Measurements from ENCODE around the gene ITGAL. TPM values are rescaled to one million over a fixed set of nuclear protein-coding genes. Genes with fewer than 3 reads are reported as not detected.
"Not testable (repeated sequence)": the region's sequence is repeated elsewhere in the genome, so short reads cannot be mapped to it uniquely, and the experiment has no call there.

Gene ITGAL
- total RNA-seq, 2 experiments from 2014 or later: 210 to 222 TPM

DNA sequence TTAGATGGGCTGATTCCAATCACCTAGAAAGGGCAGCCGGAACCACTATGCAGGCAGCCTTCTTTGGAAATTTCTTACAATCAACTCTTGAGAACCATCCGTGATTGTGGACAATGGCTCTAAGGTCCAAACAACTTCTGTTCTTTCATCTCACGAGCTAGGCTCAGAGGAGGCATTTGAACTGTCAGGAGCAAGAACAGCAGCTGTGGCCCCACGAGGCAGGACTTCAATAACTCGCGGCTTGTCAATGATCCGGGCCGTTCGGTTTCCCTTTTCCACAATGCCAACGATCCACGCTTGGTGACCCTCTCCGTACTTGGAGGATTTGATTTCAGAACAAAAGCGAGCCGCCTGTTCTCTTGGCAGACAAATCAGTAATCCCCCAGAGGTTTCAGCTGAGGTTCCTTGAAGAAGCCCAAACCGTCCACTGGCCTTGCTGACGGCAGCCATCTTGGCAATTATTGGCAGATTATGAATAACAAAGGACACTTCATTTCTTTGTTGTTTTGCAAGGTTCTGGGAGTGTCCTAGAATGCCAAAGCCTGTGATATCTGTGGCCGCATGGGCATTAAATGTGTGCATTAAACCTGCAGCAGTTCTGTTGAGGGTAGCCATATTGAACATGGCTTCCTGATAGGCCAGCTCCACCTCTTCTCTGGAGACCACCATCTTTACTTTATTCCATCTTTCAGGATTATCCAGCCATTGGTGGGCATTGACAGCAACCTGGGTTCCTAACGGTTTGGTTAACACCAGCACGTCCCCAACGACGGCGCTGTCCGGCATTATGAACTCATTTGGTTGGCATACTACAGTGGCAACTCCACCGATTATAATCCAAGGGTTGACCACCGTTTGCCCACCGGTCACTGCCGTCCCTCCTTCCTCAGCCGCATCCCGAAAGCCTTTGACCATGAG lies 28.1 kb upstream of the ITGAL start:
- ATAC-seq (no peak), DNase-seq (no peak)
- peaks cover 2% of the 10 kb centered on the region for H3K9me3 Mint-ChIP-seq (ENCODE audit: low read depth)
- no peaks in the 10 kb centered on the region for H3K27me3 Mint-ChIP-seq
- peaks cover 30% of the 10 kb centered on the region for H3K4me1 Mint-ChIP-seq
- peak overlapping the region; percentile 83 for H3K27ac Mint-ChIP-seq
- intact Hi-C loops (cut with DNase I, micrococcal nuclease): loop anchor here (1.0 kb wide), 2 partner anchors 14 to 28 kb away; partner anchors contain the start of genes DCTPP1 (in 2 of the 2) and ITGAL (in 2 of the 2)
- peak overlapping the region; percentile 86 for H3K4me3 Mint-ChIP-seq
- ChIA-PET POLR2A (interaction anchor here (0.6 to 1.0 kb wide), 3 partner anchors 15 to 154 kb away, joined by 3 read pairs; partner anchors contain the start of gene DCTPP1), CTCF (interaction anchor here (0.6 to 3.4 kb wide), 9 partner anchors 9 to 206 kb away, joined by 3 to 21 read pairs (median 5); partner anchors contain the start of genes DCTPP1, PRR14 and ZNF747)
- peaks cover 23% of the 10 kb centered on the region for H3K36me3 Mint-ChIP-seq (ENCODE audit: low read depth)

DNA sequence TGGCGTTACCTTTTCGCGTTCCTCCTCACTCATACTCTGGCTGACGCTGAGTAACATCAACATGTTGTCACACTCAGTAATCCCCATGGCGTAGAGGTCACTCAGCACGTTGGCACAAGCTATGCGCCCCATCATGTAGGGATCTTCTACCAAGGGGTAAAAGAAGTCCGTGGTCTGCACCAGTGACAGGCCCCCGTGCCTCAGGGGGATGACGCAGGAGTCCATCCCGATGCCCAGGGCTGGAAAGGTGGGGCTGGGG lies 27.5 kb upstream of the ITGAL start:
- peaks cover 2% of the 10 kb centered on the region for H3K9me3 Mint-ChIP-seq (ENCODE audit: low read depth)
- ChIA-PET CTCF (interaction anchor here (0.6 to 3.4 kb wide), 7 partner anchors 12 to 206 kb away, joined by 3 to 21 read pairs (median 9); partner anchors contain the start of genes DCTPP1, PRR14 and ZNF747), POLR2A (interaction anchor here (0.6 to 1.0 kb wide), 2 partner anchors 16 to 153 kb away, joined by 3 read pairs; partner anchors contain the start of gene DCTPP1)
- H3K4me1 Mint-ChIP-seq: peaks cover 31% of the 10 kb centered on the region
- H3K27me3 Mint-ChIP-seq: no peaks in the 10 kb centered on the region
- ATAC-seq: peak; percentile 5
- peaks cover 23% of the 10 kb centered on the region for H3K36me3 Mint-ChIP-seq (ENCODE audit: low read depth)
- no peak for DNase-seq
- intact Hi-C loops (cut with DNase I, micrococcal nuclease): loop anchor here (1.0 kb wide), 2 partner anchors 15 to 27 kb away; partner anchors contain the start of genes DCTPP1 (in 2 of the 2) and ITGAL (in 2 of the 2)
- peak overlapping the region; percentile 83 for H3K27ac Mint-ChIP-seq
- peak overlapping the region; percentile 86 for H3K4me3 Mint-ChIP-seq

DNA sequence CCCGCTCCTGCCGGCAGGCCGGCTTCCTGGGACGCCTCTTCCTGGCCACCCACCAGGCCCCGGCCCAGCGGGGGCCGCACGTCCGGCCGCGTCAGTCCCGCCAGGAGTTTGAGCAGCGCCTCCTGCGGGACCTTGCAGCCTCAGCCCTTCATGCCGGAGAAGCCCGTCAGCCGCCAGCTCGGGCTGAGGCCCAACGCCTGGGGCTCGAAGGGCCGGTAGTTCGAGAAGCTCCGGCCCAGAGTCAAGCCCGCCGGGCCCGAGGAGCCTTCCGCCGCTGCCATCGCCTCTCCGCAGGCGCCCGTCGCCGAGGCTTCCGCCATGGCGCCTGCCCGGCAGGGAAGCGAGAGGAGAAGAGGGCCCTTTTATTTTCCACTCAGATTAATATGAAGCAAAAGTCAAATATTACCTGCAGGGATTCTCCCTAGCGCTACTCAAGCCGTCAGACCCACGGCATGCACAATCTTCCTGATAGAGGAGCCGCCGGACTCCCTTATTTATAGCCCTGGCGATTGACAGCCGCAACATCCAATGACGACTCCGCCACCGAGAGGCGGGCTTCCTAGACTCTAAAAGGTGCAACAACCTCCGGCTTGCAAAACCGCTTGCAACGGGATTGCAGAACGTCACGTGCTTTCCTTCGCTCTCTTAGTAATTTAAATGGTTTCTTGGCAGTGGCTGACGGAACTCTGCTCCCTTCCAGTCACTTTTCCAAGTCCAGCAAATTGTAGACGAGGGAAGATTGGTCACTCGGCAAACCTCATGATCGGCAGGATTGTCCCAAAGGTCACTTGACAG lies 26.9 kb upstream of the ITGAL start, which contains the start of gene SEPHS2:
TSS of gene SEPHS2 (minus strand) at position 467 of the 795 bp plus-strand sequence. CDS start at position 320, 147 bp downstream.
- CTCF ChIA-PET: interaction anchor here (0.6 to 3.4 kb wide), 10 partner anchors 12 to 205 kb away, joined by 3 to 21 read pairs (median 4); partner anchors contain the start of genes DCTPP1, PRR14, ZNF689 and ZNF747

DNA sequence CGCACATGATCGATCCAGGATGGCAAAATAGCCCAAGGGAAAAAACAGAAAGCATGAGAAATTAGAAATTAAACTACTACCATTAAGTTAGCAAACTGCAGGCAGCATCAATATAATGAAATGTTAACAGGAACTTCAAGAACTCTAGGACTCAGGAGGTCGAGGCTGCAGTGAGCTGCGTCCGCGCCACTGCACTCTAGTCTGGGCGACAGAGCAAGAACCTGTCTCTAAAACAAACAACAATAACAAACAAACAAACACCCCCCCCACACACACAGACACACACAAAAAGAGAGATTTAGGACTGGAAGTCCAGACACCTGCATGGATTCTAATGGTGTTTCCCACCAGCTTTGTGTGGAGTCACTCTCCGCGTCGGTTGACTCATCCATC lies 26.3 kb upstream of the ITGAL start:
- Mint-ChIP-seq H3K36me3 (ENCODE audit: low read depth) (peaks cover 23% of the 10 kb centered on the region), H3K27ac (peak overlapping the region; percentile 93), H3K4me3 (peak overlapping the region; percentile 86), H3K4me1 (peaks cover 40% of the 10 kb centered on the region), H3K9me3 (ENCODE audit: low read depth) (peaks cover 2% of the 10 kb centered on the region), H3K27me3 (no peaks in the 10 kb centered on the region)
- DNase-seq (no peak), ATAC-seq (no peak)
- CTCF ChIA-PET: interaction anchor here (0.6 to 3.4 kb wide), 6 partner anchors 11 to 190 kb away, joined by 3 to 21 read pairs (median 6); partner anchors contain the start of genes DCTPP1, ZNF689 and ZNF747
- POLR2A ChIA-PET: interaction anchor here (0.8 kb wide), 1 partner anchor 27 kb away, joined by 3 read pairs; no protein-coding TSS in a partner anchor
- intact Hi-C loops (cut with DNase I, micrococcal nuclease): no loop called here

More for the DNA sequence above, 26.9 kb upstream of the ITGAL start, which contains the start of gene SEPHS2:
- intact Hi-C loops (cut with DNase I, micrococcal nuclease): loop anchor here (1.0 kb wide), 2 partner anchors 15 to 27 kb away; partner anchors contain the start of genes DCTPP1 (in 2 of the 2) and ITGAL (in 2 of the 2)
- H3K27ac Mint-ChIP-seq: peak within 1 kb of the TSS; percentile 93
- H3K4me3 Mint-ChIP-seq: peak within 1 kb of the TSS; percentile 86
- H3K4me1 Mint-ChIP-seq: peaks cover 35% of the 10 kb centered on the region
- peak; percentile 98 for DNase-seq
- no peaks in the 10 kb centered on the region for H3K27me3 Mint-ChIP-seq
- POLR2A ChIA-PET: interaction anchor here (0.8 to 1.0 kb wide), 2 partner anchors 28 to 153 kb away, joined by 3 read pairs; no protein-coding TSS in a partner anchor
- peak; percentile 98 for ATAC-seq
- H3K36me3 Mint-ChIP-seq (ENCODE audit: low read depth): peaks cover 23% of the 10 kb centered on the region
- H3K9me3 Mint-ChIP-seq (ENCODE audit: low read depth): peaks cover 2% of the 10 kb centered on the region

DNA sequence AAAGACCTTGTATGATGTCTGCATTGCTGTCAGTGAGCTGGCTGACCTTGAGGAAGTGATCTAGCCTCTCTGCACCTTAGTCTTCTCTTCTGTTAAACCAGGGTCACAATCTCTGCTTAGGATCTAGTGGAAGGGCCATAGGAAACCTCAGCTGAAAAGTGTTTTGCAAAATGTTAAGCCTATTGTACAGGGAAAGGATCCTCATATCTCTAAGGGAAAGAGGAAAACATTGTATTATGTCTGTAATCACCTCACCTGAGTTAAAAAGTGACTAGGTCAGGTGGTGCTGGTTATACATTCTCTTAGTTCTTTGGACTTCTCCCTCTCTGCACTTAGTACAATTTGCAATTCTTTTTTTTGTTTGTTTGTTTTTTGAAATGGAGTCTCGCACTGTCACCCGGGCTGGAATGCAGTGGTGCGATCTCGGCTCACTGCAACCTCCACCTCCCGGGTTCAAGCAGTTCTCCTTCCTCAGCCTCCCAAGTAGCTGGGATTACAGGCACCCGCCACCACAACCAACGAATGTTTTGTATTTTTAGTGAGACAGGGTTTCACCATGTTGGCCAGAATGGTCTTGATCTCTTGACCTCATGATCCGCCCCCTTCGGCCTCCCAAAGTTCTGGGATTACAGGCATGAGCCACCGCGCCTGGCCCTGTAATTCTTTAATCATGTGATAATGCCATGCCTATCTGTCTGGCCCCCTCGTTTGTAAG lies 24.9 kb upstream of the ITGAL start:
- CTCF ChIA-PET: interaction anchor here (0.5 to 5.4 kb wide), 8 partner anchors 10 to 280 kb away, joined by 3 to 26 read pairs (median 7); partner anchors contain the start of genes DCTPP1 and SRCAP
- Mint-ChIP-seq H3K9me3 (ENCODE audit: low read depth) (peaks cover 2% of the 10 kb centered on the region), H3K27me3 (no peaks in the 10 kb centered on the region), H3K4me3 (no peak overlapping the region), H3K36me3 (ENCODE audit: low read depth) (peaks cover 23% of the 10 kb centered on the region), H3K27ac (no peak overlapping the region), H3K4me1 (peaks cover 46% of the 10 kb centered on the region)
- POLR2A ChIA-PET: no interaction called here
- DNase-seq (no peak), ATAC-seq (no peak)
- intact Hi-C loops (cut with DNase I, micrococcal nuclease): no loop called here

DNA sequence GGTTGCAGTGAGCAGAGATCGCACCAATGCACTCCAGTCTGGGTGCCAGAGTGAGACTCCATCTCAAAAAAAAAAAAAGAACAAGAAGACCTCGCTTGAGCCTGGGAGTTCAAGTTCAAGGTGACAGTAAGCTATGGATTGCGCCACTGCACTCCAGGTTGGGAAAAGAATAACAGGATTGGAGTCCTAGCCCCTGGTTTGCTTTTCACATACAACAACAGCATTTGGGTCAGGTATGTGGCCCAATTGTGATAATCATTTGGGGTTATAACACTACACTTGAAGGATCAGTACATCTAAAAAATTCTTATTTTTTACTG lies 23.5 kb upstream of the ITGAL start:
- CTCF ChIA-PET: interaction anchor here (0.6 to 5.4 kb wide), 25 partner anchors 8 to 282 kb away, joined by 3 to 27 read pairs (median 4); partner anchors contain the start of genes DCTPP1, ITGAL and ZNF764
- no peak for DNase-seq
- Mint-ChIP-seq H3K4me3 (no peak overlapping the region), H3K27ac (no peak overlapping the region), H3K4me1 (peaks cover 39% of the 10 kb centered on the region), H3K9me3 (ENCODE audit: low read depth) (peaks cover 2% of the 10 kb centered on the region), H3K27me3 (no peaks in the 10 kb centered on the region), H3K36me3 (ENCODE audit: low read depth) (peaks cover 11% of the 10 kb centered on the region)
- POLR2A ChIA-PET: no interaction called here
- intact Hi-C loops (cut with DNase I, micrococcal nuclease): loop anchor here in 1 of 2 experiments (1.0 kb wide), 3 partner anchors 23 to 149 kb away; partner anchors contain the start of gene ITGAL
- ATAC-seq: no peak

DNA sequence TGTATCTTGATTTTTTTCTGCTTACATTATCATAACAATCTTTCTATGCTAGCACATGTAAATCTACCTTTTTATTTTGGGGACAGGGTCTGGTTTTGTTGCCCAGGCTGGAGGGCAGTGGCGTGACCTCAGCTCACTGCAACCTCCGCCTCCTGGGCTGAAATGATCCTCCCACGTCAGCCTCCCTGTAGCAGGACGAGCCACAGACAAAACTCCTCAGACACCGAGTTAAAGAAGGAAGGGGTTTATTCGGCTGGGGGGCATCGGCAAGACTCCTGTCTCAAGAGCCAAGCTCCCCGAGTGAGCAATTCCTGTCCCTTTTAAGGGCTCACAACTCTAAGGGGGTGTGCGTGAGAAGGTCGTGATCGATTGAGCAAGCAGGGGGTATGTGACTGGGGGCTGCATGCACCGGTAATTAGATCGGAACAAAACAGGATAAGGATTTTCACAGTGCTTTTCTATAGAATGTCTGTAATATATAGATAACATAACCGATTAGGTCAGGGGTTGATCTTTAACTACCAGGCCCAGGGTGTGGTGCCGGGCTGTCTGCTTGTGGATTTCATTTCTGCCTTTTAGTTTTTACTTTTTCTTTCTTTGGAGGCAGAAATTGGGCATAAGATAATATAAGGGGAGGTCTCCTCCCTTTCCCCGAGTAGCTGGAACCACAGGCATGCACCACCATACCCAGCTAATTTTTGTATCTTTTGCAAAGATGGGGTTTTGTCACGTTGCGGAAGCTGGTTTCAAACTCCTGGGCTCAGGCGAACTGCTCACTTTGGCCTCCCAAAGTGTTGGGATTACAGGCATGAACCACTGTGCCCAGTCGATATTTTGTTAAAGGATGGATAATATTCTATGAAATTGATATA lies 19.6 kb upstream of the ITGAL start:
- CTCF ChIA-PET: interaction anchor here (0.9 to 1.0 kb wide), 3 partner anchors 9 to 145 kb away, joined by 3 to 4 read pairs (median 3); no protein-coding TSS in a partner anchor
- H3K27me3 Mint-ChIP-seq; H3K9me3 Mint-ChIP-seq (ENCODE audit: low read depth); DNase-seq; H3K36me3 Mint-ChIP-seq (ENCODE audit: low read depth); ATAC-seq; POLR2A ChIA-PET: not testable (repeated sequence)
- H3K4me3 Mint-ChIP-seq: peak overlapping the region; percentile 21
- H3K27ac Mint-ChIP-seq: peak overlapping the region; percentile 77
- intact Hi-C loops (cut with DNase I, micrococcal nuclease): loop anchor here in 1 of 2 experiments (5.0 kb wide), 1 partner anchor 39 kb away; no protein-coding TSS in a partner anchor
- peaks cover 52% of the 10 kb centered on the region for H3K4me1 Mint-ChIP-seq

DNA sequence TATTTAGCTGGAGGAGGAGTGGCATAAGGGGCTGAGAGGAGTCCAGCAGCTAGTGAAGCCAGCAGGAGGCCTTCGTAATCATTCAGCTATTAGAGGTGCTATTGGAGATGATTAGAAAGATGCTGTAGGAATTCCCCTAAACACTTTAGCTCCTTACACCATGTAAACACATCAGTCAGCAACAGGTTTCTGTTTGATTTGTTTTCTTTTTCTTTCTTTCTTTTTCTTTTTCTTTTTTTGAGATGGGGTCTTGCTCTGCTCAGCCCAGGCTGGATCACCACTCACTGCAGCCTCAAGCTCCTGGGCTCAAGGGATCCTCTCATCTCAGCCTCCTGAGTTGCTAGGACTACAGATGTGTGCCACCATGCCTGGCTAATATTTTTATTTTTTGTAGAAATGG lies 16.2 kb upstream of the ITGAL start:
- H3K4me3 Mint-ChIP-seq: no peak overlapping the region
- no peaks in the 10 kb centered on the region for H3K36me3 Mint-ChIP-seq (ENCODE audit: low read depth)
- POLR2A ChIA-PET: interaction anchor here (0.6 to 1.3 kb wide), 2 partner anchors 17 to 712 kb away, joined by 3 to 5 read pairs; no protein-coding TSS in a partner anchor
- no peaks in the 10 kb centered on the region for H3K27me3 Mint-ChIP-seq
- CTCF ChIA-PET: interaction anchor here (0.9 to 7.0 kb wide), 9 partner anchors 9 to 154 kb away, joined by 3 to 39 read pairs (median 6); partner anchors contain the start of genes DCTPP1, ITGAL, SEPHS2 and ZNF689
- H3K27ac Mint-ChIP-seq: peak overlapping the region; percentile 83
- DNase-seq (no peak), ATAC-seq (no peak)
- H3K9me3 Mint-ChIP-seq (ENCODE audit: low read depth): no peaks in the 10 kb centered on the region
- intact Hi-C loops (cut with DNase I, micrococcal nuclease): loop anchor here in 1 of 2 experiments (5.0 kb wide), 1 partner anchor 71 kb away; the partner anchor contains the start of gene ZNF768
- peaks cover 60% of the 10 kb centered on the region for H3K4me1 Mint-ChIP-seq

DNA sequence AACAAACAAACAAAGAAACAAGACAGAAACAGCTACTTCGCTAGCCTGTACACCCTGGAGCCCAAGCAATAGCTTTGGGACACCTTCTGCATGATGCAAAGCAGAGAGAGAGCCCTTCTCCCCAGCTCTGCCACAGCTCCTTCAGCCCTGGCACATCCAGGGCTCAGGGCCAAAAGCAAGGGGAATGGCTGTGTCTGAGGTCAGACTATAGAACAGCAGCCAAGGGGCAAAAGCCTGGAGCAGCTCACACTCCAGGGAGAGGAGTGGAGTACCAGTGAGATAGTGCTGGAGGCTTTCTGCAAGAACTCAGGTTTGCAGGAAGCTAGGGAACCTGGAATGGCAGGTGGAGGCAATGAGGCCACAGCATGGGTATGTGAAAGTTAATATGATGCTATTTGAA lies 15.3 kb upstream of the ITGAL start:
- Mint-ChIP-seq H3K4me3 (no peak overlapping the region), H3K27ac (peak overlapping the region; percentile 76), H3K27me3 (no peaks in the 10 kb centered on the region), H3K9me3 (ENCODE audit: low read depth) (no peaks in the 10 kb centered on the region), H3K36me3 (ENCODE audit: low read depth) (no peaks in the 10 kb centered on the region), H3K4me1 (peaks cover 64% of the 10 kb centered on the region)
- CTCF ChIA-PET: interaction anchor here (0.7 to 7.0 kb wide), 9 partner anchors 8 to 153 kb away, joined by 3 to 39 read pairs (median 6); partner anchors contain the start of genes DCTPP1, ITGAL, SEPHS2 and ZNF689
- intact Hi-C loops (cut with DNase I, micrococcal nuclease): loop anchor here in 1 of 2 experiments (5.0 kb wide), 1 partner anchor 70 kb away; the partner anchor contains the start of gene ZNF768
- DNase-seq (no peak), ATAC-seq (no peak)
- POLR2A ChIA-PET: interaction anchor here (0.6 to 2.4 kb wide), 4 partner anchors 17 to 420 kb away, joined by 3 to 11 read pairs (median 6); partner anchors contain the start of gene DCTPP1
